KMS-11 (cell line): ENCODE results near the gene PXYLP1.

Source experiments
- H2AFZ ChIP-seq: fragments of 200-600 bp; sonication (generic); 2 replicates; pipeline ENCODE4 v1.6.1; 2016; ENCODE audit warnings: antibody characterized with exemption, mixed run types, low read depth
- H3K27ac ChIP-seq: fragments of 200-600 bp; sonication (generic); 2 replicates; pipeline ENCODE4 v1.6.1; 2016; ENCODE audit warnings: mild to moderate bottlenecking, mixed run types
- H3K27me3 ChIP-seq: fragments of 200-600 bp; sonication (generic); 2 replicates; pipeline ENCODE4 v1.6.1; 2017; ENCODE audit warnings: mild to moderate bottlenecking, low read depth, mixed run types, moderate library complexity; ENCODE audit not compliant: insufficient read depth
- H3K36me3 ChIP-seq: fragments of 200-600 bp; sonication (generic); 2 replicates; pipeline ENCODE4 v1.6.1; 2017; ENCODE audit warnings: mild to moderate bottlenecking, mixed run types; ENCODE audit not compliant: insufficient read depth
- H3K4me1 ChIP-seq: fragments of 200-600 bp; sonication (generic); 2 replicates; pipeline ENCODE4 v1.6.1; 2016; ENCODE audit warnings: mild to moderate bottlenecking, low read depth, mixed run types; ENCODE audit not compliant: poor library complexity, severe bottlenecking
- H3K4me2 ChIP-seq: fragments of 200-600 bp; sonication (generic); 2 replicates; pipeline ENCODE4 v1.7.0; 2016; ENCODE audit warnings: mild to moderate bottlenecking, mixed run types
- H3K4me3 ChIP-seq: fragments of 200-600 bp; sonication (generic); IDR thresholded peaks from 2 replicates; pipeline ENCODE4 v1.6.1; 2017; ENCODE audit warnings: low read depth, low read length, mixed read lengths; ENCODE audit not compliant: insufficient read depth
- H3K79me2 ChIP-seq: fragments of 200-600 bp; sonication (generic); 2 replicates; pipeline ENCODE4 v1.6.1; 2016; ENCODE audit warnings: low read depth, mixed run types; ENCODE audit not compliant: insufficient read depth
- H3K9ac ChIP-seq: fragments of 200-600 bp; sonication (generic); 2 replicates; pipeline ENCODE4 v1.6.1; 2016; ENCODE audit warnings: mild to moderate bottlenecking, mixed run types
- H4K20me1 ChIP-seq: fragments of 200-600 bp; sonication (generic); 2 replicates; pipeline ENCODE4 v1.6.1; 2016; ENCODE audit warnings: mild to moderate bottlenecking, mixed run types; ENCODE audit not compliant: insufficient read depth
- CTCF ChIP-seq: fragments of 200-600 bp; sonication (generic); conservative IDR thresholded peaks from 2 replicates; pipeline ENCODE4 v1.6.1; 2017; ENCODE audit warnings: low read depth, mild to moderate bottlenecking, antibody characterized with exemption, low read length, moderate library complexity, mixed read lengths

The PXYLP1 gene

GRCh38 chr3:141306922-141307321, 75.3 kb downstream of the PXYLP1 start:
- Histone ChIP-seq H3K79me2 (no peaks in the 10 kb centered on the region), H3K9ac (no peak overlapping the region), H3K4me1 (peaks cover 43% of the 10 kb centered on the region), H3K4me3 (no peak overlapping the region), H3K4me2 (no peak overlapping the region), H3K27ac (no peak overlapping the region), H4K20me1 (no peaks in the 10 kb centered on the region), H2AFZ (no peak overlapping the region), H3K36me3 (no peaks in the 10 kb centered on the region), H3K27me3 (no peaks in the 10 kb centered on the region)
- TF ChIP-seq CTCF, result no peak

GRCh38 chr3:141307351-141308059, 75.9 kb downstream of the PXYLP1 start:
- Histone ChIP-seq H3K4me3 (no peak overlapping the region), H3K27me3 (no peaks in the 10 kb centered on the region), H3K27ac (no peak overlapping the region), H2AFZ (no peak overlapping the region), H3K79me2 (no peaks in the 10 kb centered on the region), H4K20me1 (no peaks in the 10 kb centered on the region), H3K36me3 (no peaks in the 10 kb centered on the region), H3K4me2 (no peak overlapping the region), H3K9ac (no peak overlapping the region), H3K4me1 (peaks cover 47% of the 10 kb centered on the region)
- no peak for TF ChIP-seq CTCF

GRCh38 chr3:141308588-141309218, 77.1 kb downstream of the PXYLP1 start:
- Histone ChIP-seq H3K9ac (no peak overlapping the region), H3K4me2 (no peak overlapping the region), H2AFZ (no peak overlapping the region), H3K27ac (no peak overlapping the region), H3K79me2 (no peaks in the 10 kb centered on the region), H4K20me1 (no peaks in the 10 kb centered on the region), H3K36me3 (no peaks in the 10 kb centered on the region), H3K4me1 (peaks cover 37% of the 10 kb centered on the region), H3K27me3 (no peaks in the 10 kb centered on the region), H3K4me3 (no peak overlapping the region)
- 0 out of 2 replicates have a peak, but pooled peaks have one; percentile 25 for TF ChIP-seq CTCF

GRCh38 chr3:141311170-141311495, 79.5 kb downstream of the PXYLP1 start:
- Histone ChIP-seq H2AFZ (peak overlapping the region; percentile 70), H3K27ac (no peak overlapping the region), H3K27me3 (no peaks in the 10 kb centered on the region), H3K4me3 (no peak overlapping the region), H3K79me2 (no peaks in the 10 kb centered on the region), H3K4me1 (peaks cover 15% of the 10 kb centered on the region), H3K36me3 (no peaks in the 10 kb centered on the region), H3K9ac (peak overlapping the region; percentile 37; the same call in 1 of the 2 replicates), H4K20me1 (no peaks in the 10 kb centered on the region), H3K4me2 (peak overlapping the region; percentile 77)
- TF ChIP-seq CTCF, result no peak
